PC-3 (cell line): ENCODE data around the gene TACC2.

Experiments used
- CTCF ChIP-seq: fragments of 300-600 bp; sonication (generic); conservative IDR thresholded peaks from 2 replicates; pipeline ENCODE4 v1.5.1; 2017; ENCODE audit warnings: antibody characterized with exemption, low read depth, mild to moderate bottlenecking, low read length
- EZH2phosphoT487 ChIP-seq: fragments of 300-600 bp; sonication (generic); IDR thresholded peaks from 2 replicates; pipeline ENCODE4 v1.6.1; 2018; ENCODE audit warnings: mild to moderate bottlenecking, antibody characterized with exemption, low read length, borderline replicate concordance

GRCh38 chr10:122020226-122020625 is 31.3 kb downstream of the TACC2 start:
- no peak for TF ChIP-seq CTCF
- TF ChIP-seq EZH2phosphoT487: no peak
